ENCODE measurements around the gene BIRC6.
"Not testable (repeated sequence)": the region's sequence is repeated elsewhere in the genome, so short reads cannot be mapped to it uniquely, and the experiment has no call there.

GRCh38 chr2:32370942-32371341 is 14.1 kb downstream of the BIRC6 start:
- not testable (repeated sequence) for TF ChIP-seq POLR2A, CTCF (IDR thresholded peaks at IDR 0.05)

All from testis (tissue), 2 donors.